ENCODE results near the gene ADAP1.

DNA sequence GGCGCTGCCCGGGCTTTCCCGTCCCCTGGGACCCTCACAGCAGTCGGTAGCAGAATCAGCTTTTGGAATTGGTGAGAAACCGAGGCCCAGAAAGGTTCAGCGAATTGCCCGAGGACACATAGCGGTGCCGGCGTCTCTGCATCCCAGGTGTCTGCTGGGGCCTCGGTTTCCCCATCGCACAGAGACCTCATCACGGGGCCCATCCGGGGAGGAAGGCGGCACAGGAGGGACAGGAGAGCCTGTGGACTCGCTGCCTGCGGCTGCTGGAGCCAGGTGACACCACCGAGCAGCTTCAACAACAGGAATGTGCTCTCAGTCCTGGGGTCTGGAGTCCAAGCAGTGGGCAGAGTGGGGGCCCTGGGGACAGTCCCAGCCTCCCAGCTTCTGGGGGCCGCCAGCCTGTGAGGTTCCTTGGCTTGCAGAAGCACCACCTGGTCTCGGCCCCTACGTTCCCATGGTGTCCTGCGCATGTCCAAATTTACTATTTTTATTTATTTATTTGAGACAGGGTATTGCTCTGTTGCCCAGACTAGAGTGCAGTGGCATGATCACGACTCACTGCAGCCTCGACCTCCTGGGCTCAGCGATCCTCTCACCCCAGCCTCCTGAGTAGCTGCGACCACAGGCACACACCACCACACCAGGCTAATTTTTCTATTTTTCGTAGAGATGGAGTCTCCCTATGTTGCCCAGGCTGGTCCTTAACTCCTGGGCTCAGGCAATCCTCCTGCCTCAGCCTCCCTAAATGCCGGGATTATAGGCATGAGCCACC lies 21.4 kb upstream of the ADAP1 start:
- TF ChIP-seq CTCF (IDR thresholded peaks at IDR 0.05) = no peak
- TF ChIP-seq POLR2A (IDR thresholded peaks at IDR 0.05) = no peak
